Ovary (tissue), 9 donors: Measurements from ENCODE around the gene TPSD1. TPM values are rescaled to one million over a fixed set of nuclear protein-coding genes. Genes with fewer than 3 reads are reported as not detected.

Experiments used
- DNase-seq, 5 donors: peaks; one replicate each; pipeline ENCODE4 v3.0.0-alpha.2; 2019 to 2020
- H3K27ac ChIP-seq, 2 donors: fragments of 200-600 bp; one replicate each; pipeline versions ENCODE4 v1.5.1 to v1.8.0; 2019 to 2022
- H3K27me3 ChIP-seq: fragments of 200-600 bp; one replicate; pipeline ENCODE4 v1.8.0; 2022
- H3K36me3 ChIP-seq: fragments of 200-600 bp; sonication (generic); one replicate; pipeline ENCODE4 v1.5.1; 2019
- H3K4me1 ChIP-seq: one replicate; pipeline ENCODE4 v1.8.1; 2013; ENCODE audit warnings: mild to moderate bottlenecking, moderate library complexity; ENCODE audit not compliant: insufficient read depth
- H3K4me3 ChIP-seq: fragments of 200-600 bp; sonication (generic); one replicate; pipeline ENCODE4 v1.5.1; 2017
- H3K9me3 ChIP-seq, 2 donors: fragments of 200-600 bp in 1 of 2; sonication (generic) in 1 of 2; one replicate each; pipeline versions ENCODE4 v1.5.1 to v1.8.1; 2013 to 2019; ENCODE audit warnings: mild to moderate bottlenecking in 1 of 2, moderate library complexity in 1 of 2
- EP300 ChIP-seq: sonication (generic); formaldehyde crosslinking; IDR thresholded peaks from one replicate; pipeline ENCODE4 v1.6.1; 2017; ENCODE audit warnings: antibody characterized with exemption
- POLR2A ChIP-seq: fragments of 450-650 bp; IDR thresholded peaks from one replicate; pipeline ENCODE4 v1.6.1; 2017; ENCODE audit warnings: antibody characterized with exemption, mild to moderate bottlenecking, moderate library complexity
- WGBS, 3 donors: extraction: QIAGEN DNeasy Blood & Tissue Kit in 1 of 3; methylation state at CpG; one replicate each; pipeline versions ENCODE4 v1.1.5 to v1.1.7; 2013 to 2017; 5-methylcytosine and 5-hydroxymethylcytosine counted together
- intact Hi-C, 4 donors: fragments of 100-400 bp; cut with DNase I; formaldehyde crosslinking; loops; one replicate each; pipeline versions ENCODE4 v1.11.0 to v1.15.1; 2022 to 2023
- polyA plus RNA-seq, 2 donors: library from polyadenylated mRNA; stranded (reverse); fragments of 200-250 nt in 1 of 2; fragments of 350-450 nt in 1 of 2; fragmentation: Illumina TruSeq in 1 of 2; extraction: RNeasy Lipid Tissue Mini Kit (QIAGEN cat#74804) in 1 of 2; gene quantifications; one replicate each; pipeline ENCODE4 v1.2.3, GENCODE V29; 2013 to 2014
- total RNA-seq, 7 donors: library from RNA; depleted of rRNA in 2 of 7; stranded (reverse); fragments of >200 nt in 2 of 7; fragmentation: NEBNext Ultra II Directional in 3 of 7; extraction: Animal tissue kit (Norgen Biotek cat#: 25700) in 3 of 7; gene quantifications; one replicate each; pipeline versions ENCODE4 v1.1.0 to v1.2.4, GENCODE V29; 2016 to 2023
- TF ChIP-seq, protein P1 (sequence below), 3 donors: fragments of 450-650 bp in 2 of 3; fragments of 200-600 bp in 1 of 3; IDR thresholded peaks; one replicate each; pipeline versions ENCODE4 v1.5.1 to v1.8.0; 2016 to 2022; ENCODE audit warnings: antibody characterized with exemption in 3 of 3, mild to moderate bottlenecking in 1 of 3
- donor health status: DM: no; HTN: no; CAD: no; lungs with moderate emphysema.
- donor health status: DM: no; HTN: no; CAD: no.
- donor health status: Bipolar disorder and iron deficiency.
- donor health status: DM: yes; HTN: yes; CAD: no.
- donor health status: DM: no; HTN: no; CAD: no.
- donor health status: DM: yes; HTN: yes; CAD: no.

Gene TPSD1
- total and polyA plus RNA-seq, 9 donors: 0.23 to 0.69 (median 0.60) TPM; not detected in 5

DNA sequence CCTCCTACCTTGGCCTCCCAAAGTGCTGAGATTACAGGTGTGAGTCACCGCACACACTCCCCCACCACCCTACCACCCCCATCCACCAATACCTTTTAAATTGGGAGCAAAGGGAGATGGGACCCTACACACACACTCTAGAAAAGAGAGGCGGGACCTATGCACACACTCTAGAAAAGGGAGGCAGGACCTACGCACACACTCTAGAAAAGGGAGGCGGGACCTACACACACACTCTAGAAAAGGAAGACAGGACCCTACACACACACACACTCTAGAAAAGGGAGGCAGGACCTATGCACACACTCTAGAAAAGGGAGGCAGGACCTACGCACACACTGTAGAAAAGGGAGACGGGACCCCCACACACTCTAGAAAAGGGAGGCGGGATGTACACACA is 18.9 kb downstream of the TPSD1 start:
- H3K36me3 ChIP-seq: no peaks in the 10 kb centered on the region
- no peaks in the 10 kb centered on the region for H3K27me3 ChIP-seq
- no peaks in the 10 kb centered on the region for H3K9me3 ChIP-seq
- intact Hi-C loops: no loop called here
- 81 to 93% (median 89%) methylated on average over 7 of the region's 7 CpGs for WGBS, 3 donors
- H3K4me3 ChIP-seq: no peak overlapping the region
- H3K4me1 ChIP-seq: no peaks in the 10 kb centered on the region
- DNase-seq: no peak
- TF ChIP-seq EP300: no peak
- H3K27ac ChIP-seq: no peak overlapping the region

DNA sequence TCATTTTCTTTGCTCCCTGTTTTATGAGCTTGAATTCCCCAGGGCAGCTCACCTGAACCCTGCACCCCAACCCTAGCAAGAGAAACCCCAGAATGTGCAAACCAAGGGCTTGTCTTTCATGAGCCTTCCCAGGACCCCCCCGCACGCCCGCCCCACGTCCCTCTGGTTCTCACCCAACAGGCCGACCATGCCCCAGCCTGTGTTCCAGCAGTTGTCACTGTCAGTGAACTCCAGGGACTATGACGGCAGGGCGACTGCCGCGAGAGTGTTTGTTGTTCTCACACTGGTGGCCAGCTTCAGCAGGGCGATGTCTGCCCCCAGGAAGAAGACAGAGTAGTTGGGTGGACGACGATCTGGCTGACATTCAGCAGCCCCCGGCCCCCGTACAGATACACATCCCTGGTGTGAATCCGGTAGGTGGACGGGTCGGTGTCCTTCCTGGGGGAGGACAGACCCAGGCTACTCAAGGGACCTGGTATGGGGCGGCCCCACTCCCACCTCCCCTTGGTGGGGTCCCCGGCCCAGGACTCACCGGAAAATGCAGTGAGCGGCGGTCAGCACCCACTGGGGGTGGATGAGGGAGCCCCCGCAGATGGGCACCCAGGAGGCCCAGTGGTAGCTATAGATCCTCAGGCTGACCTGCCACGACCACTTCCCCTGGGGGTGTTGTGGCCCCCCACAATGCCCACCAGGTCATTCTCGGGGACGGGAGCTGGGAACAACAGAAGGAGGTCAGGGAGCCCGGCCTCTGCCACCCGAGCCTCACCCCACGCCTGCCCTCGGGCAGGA is 20.1 kb downstream of the TPSD1 start:
- intact Hi-C loops: no loop called here

DNA sequence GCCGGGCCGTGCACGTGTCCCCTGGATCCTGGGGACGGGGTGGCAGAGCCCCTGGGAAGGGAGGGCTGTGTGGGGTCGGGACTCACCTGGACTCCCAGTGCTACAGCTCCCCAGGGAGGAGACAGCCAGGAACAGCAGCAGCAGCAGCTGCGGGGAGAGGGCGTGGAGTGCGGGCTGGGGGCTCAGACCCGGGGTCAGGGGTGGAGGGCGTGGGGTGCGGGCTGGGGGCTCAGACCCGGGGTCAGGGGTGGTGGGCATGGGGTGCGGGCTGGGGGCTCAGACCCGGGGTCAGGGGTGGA is 20.7 kb downstream of the TPSD1 start:
- no peaks in the 10 kb centered on the region for H3K9me3 ChIP-seq
- DNase-seq: no peak
- H3K4me3 ChIP-seq: no peak overlapping the region
- WGBS, 3 donors: 70 to 78% (median 73%) methylated on average over 10 to 14 of the region's 14 CpGs
- H3K36me3 ChIP-seq: no peaks in the 10 kb centered on the region
- no peak for TF ChIP-seq EP300
- no peak for TF ChIP-seq POLR2A
- TF ChIP-seq, protein P1, sequence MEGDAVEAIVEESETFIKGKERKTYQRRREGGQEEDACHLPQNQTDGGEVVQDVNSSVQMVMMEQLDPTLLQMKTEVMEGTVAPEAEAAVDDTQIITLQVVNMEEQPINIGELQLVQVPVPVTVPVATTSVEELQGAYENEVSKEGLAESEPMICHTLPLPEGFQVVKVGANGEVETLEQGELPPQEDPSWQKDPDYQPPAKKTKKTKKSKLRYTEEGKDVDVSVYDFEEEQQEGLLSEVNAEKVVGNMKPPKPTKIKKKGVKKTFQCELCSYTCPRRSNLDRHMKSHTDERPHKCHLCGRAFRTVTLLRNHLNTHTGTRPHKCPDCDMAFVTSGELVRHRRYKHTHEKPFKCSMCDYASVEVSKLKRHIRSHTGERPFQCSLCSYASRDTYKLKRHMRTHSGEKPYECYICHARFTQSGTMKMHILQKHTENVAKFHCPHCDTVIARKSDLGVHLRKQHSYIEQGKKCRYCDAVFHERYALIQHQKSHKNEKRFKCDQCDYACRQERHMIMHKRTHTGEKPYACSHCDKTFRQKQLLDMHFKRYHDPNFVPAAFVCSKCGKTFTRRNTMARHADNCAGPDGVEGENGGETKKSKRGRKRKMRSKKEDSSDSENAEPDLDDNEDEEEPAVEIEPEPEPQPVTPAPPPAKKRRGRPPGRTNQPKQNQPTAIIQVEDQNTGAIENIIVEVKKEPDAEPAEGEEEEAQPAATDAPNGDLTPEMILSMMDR (IDR thresholded peaks at IDR 0.05): no peak
- no peaks in the 10 kb centered on the region for H3K27me3 ChIP-seq
- H3K27ac ChIP-seq: no peak overlapping the region
- intact Hi-C loops: no loop called here
- H3K4me1 ChIP-seq: no peaks in the 10 kb centered on the region

More for the DNA sequence above, 20.1 kb downstream of the TPSD1 start:
- H3K27me3 ChIP-seq: no peaks in the 10 kb centered on the region
- H3K4me1 ChIP-seq: no peaks in the 10 kb centered on the region
- DNase-seq: no peak
- TF ChIP-seq POLR2A (no peak), EP300 (no peak)
- TF ChIP-seq, protein P1 (IDR thresholded peaks at IDR 0.05): no peak
- no peaks in the 10 kb centered on the region for H3K36me3 ChIP-seq
- H3K27ac ChIP-seq: no peak overlapping the region
- H3K9me3 ChIP-seq: no peaks in the 10 kb centered on the region
- WGBS, 3 donors: 66 to 68% (median 68%) methylated on average over 28 to 30 of the region's 30 CpGs
- no peak overlapping the region for H3K4me3 ChIP-seq

DNA sequence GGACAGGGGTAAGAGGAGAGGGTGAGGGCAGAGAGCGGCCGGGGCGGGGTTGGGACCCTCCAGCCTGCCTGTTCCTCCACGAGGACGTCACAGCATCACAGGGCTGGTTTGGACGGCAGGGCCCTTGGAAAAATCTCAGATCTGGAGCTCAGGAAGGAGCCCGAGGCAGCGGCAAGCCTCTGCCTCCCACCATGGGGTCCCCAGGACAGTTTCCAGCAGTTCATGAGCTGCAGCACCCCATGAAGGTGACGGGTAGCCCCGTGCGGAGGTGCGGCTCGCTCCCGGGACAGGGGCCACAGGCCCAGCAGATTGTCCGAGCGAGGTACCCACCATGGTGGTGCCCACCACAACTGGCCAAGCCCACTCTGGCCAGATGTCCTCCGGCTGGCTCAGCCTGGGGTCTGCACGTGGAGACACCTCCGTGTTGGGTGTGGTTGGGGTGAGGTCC is 21.3 kb downstream of the TPSD1 start:
- H3K27ac ChIP-seq: no peak overlapping the region
- no peaks in the 10 kb centered on the region for H3K9me3 ChIP-seq
- intact Hi-C loops: no loop called here
- no peak overlapping the region for H3K4me3 ChIP-seq
- no peak for TF ChIP-seq EP300
- no peak for DNase-seq
- no peaks in the 10 kb centered on the region for H3K27me3 ChIP-seq
- no peaks in the 10 kb centered on the region for H3K36me3 ChIP-seq
- no peaks in the 10 kb centered on the region for H3K4me1 ChIP-seq
- 66 to 76% (median 72%) methylated on average over 16 to 19 of the region's 19 CpGs for WGBS, 3 donors

DNA sequence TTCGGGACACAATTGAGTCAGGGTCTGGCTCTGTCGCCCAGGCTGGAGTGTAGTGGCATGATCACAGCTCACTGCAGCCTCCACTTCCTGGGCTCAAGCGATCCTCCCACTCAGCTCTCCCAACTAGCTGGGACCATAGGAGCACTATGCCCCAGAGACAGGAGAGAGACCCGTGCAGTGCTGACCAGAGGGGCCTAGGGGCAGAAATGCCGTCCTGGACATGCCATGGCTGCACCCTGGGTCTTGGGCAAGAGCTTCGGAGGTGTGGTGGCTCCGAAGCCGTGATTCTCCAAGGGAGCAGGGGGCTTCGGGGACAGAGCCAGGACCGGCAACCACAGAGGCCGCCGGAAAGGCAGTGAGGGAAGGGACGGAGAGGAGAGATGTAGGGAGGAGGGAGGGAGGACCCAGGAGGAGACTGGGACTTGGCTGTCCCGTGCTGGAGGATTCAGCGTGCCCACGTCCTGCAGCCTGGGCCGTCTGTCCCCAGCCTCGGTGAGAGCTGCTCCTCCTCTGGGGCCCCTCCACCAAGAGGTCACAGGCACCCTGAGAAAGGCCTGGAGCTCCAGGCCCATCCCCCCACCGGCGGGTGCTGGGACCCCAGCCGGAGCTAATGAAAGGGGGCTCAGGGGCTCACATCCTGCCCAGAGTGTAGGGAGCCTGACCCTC is 21.9 kb downstream of the TPSD1 start:
- Histone ChIP-seq H3K36me3 (no peaks in the 10 kb centered on the region), H3K4me3 (no peak overlapping the region), H3K4me1 (no peaks in the 10 kb centered on the region), H3K9me3 (no peaks in the 10 kb centered on the region), H3K27me3 (no peaks in the 10 kb centered on the region), H3K27ac (no peak overlapping the region)
- TF ChIP-seq POLR2A: no peak
- TF ChIP-seq, protein P1 (IDR thresholded peaks at IDR 0.05): no peak
- TF ChIP-seq EP300: no peak
- 35 to 51% (median 37%) methylated on average over 20 to 21 of the region's 21 CpGs for WGBS, 3 donors
- no peak for DNase-seq
- intact Hi-C loops: no loop called here
